H1 (cell line): ENCODE measurements around the gene IPO11.

Experiments
- CBX8 ChIP-seq: fragments of 300-800, 300-1000 bp; sonication (generic); IDR thresholded peaks from 2 replicates; pipeline ENCODE4 v1.7.1; 2016; ENCODE audit warnings: low read depth, low read length, borderline replicate concordance
- HDAC2 ChIP-seq, 2 experiments: fragments of 300-600 bp in 1 of 2; sonication (generic) in 1 of 2; IDR thresholded peaks; 2 replicates each; pipeline ENCODE4 v1.6.1; 2011 to 2012; ENCODE audit warnings: low read depth in 2 of 2, low read length in 2 of 2, mild to moderate bottlenecking in 2 of 2, moderate library complexity in 2 of 2, borderline replicate concordance in 1 of 2, inconsistent platforms in 1 of 2
- MAX ChIP-seq: IDR thresholded peaks from 2 replicates; pipeline ENCODE4 v1.6.1; 2012; ENCODE audit warnings: inconsistent platforms
- POLR2A ChIP-seq, 2 experiments: IDR thresholded peaks; 1 replicate in 1 of 2; 2 replicates in 1 of 2; pipeline ENCODE4 v1.6.1; 2011; ENCODE audit warnings: low read depth in 2 of 2, low read length in 2 of 2, mild to moderate bottlenecking in 2 of 2; ENCODE audit errors: control extremely low read depth in 1 of 2
- SUZ12 ChIP-seq: fragments of 200-600 bp; sonication (generic); IDR thresholded peaks from 2 replicates; pipeline ENCODE4 v1.6.1; 2012; ENCODE audit warnings: mild to moderate bottlenecking, inconsistent platforms, low read length, moderate library complexity, mixed read lengths
- TCF12 ChIP-seq: IDR thresholded peaks from 2 replicates; pipeline ENCODE4 v1.6.1; 2011; ENCODE audit warnings: low read depth, mild to moderate bottlenecking, low read length
- TF ChIP-seq, protein P1 (sequence below), 3 experiments: IDR thresholded peaks; 1 replicate in 2 of 3; 2 replicates in 1 of 3; pipeline versions ENCODE4 v1.5.1 to v1.6.1; 2011; ENCODE audit warnings: low read length in 3 of 3, mild to moderate bottlenecking in 3 of 3, inconsistent platforms in 2 of 3, low read depth in 1 of 3, moderate library complexity in 1 of 3; ENCODE audit not compliant: insufficient read depth in 1 of 3; ENCODE audit errors: control extremely low read depth in 1 of 3

- TF ChIP-seq, protein P1, sequence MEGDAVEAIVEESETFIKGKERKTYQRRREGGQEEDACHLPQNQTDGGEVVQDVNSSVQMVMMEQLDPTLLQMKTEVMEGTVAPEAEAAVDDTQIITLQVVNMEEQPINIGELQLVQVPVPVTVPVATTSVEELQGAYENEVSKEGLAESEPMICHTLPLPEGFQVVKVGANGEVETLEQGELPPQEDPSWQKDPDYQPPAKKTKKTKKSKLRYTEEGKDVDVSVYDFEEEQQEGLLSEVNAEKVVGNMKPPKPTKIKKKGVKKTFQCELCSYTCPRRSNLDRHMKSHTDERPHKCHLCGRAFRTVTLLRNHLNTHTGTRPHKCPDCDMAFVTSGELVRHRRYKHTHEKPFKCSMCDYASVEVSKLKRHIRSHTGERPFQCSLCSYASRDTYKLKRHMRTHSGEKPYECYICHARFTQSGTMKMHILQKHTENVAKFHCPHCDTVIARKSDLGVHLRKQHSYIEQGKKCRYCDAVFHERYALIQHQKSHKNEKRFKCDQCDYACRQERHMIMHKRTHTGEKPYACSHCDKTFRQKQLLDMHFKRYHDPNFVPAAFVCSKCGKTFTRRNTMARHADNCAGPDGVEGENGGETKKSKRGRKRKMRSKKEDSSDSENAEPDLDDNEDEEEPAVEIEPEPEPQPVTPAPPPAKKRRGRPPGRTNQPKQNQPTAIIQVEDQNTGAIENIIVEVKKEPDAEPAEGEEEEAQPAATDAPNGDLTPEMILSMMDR (IDR thresholded peaks at IDR 0.05; ENCODE audit: control extremely low read depth in 1 of 3, insufficient read depth in 1 of 3, low read depth in 1 of 3, low read length in 3 of 3) = no peak
- TF ChIP-seq MAX = no peak
- TF ChIP-seq SUZ12 = no peak
- TF ChIP-seq HDAC2 (IDR thresholded peaks at IDR 0.05; ENCODE audit: borderline replicate concordance in 1 of 2, low read depth in 2 of 2, low read length in 2 of 2) = no peak
- TF ChIP-seq CBX8 = no peak
- no peak for TF ChIP-seq POLR2A (IDR thresholded peaks at IDR 0.05; ENCODE audit: control extremely low read depth in 1 of 2, low read depth in 2 of 2, low read length in 2 of 2)
- no peak for TF ChIP-seq TCF12
Observed at GRCh38 chr5:62593331-62593730, 180.8 kb downstream of the IPO11 start.
